ENCODE data around the gene SH3BP5. TPM values are rescaled to one million over a fixed set of nuclear protein-coding genes. Genes with fewer than 3 reads are reported as not detected.

The SH3BP5 gene
- total RNA-seq, 5 donors from 2014 or later (not counting 1 experiment from before 2014, with no cell fraction given) = 25.0 to 66.7 (median 41.7) TPM

DNA sequence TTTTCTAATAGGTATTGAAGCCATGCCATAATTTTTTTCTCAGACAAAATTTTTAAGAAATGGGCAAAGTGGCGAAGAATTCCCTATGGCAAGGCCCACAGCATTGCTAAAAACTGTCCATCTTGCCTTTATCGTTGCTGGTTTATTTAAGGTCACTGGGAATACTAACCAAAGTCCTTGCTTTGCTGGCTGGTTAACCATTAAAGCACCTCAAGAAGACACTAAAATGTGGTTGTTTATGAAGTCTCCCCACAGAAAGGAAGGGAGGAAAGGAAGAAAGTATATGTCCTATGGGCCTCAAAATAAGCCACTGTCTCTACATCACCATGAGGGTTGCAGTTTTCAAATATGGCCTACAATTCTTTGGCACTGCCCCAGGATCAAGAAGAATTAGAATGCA is 13.2 kb downstream of the SH3BP5 start:
- DNase-seq = no peak
- Mint-ChIP-seq H3K27ac (peak overlapping the region; percentile 80 to 88), H3K9me3 (no peaks in the 10 kb centered on the region), H3K36me3 (peaks cover 6% of the 10 kb centered on the region), H3K27me3 (no peaks in the 10 kb centered on the region), H3K4me3 (peak overlapping the region in 1 of 3 donors; percentile 21), H3K4me1 (peaks cover 70 to 86% (median 81%) of the 10 kb centered on the region in 3 donors)
- peaks cover 4 to 13% of the 10 kb centered on the region in 2 donors for H3K36me3 ChIP-seq (ENCODE audit: control insufficient read depth in 2 of 2, extremely low read depth in 1 of 2, insufficient read depth in 1 of 2, low read length in 1 of 2)
- peaks cover 15 to 59% of the 10 kb centered on the region in 2 experiments for H3K4me1 ChIP-seq (ENCODE audit: control insufficient read depth in 1 of 2, extremely low read depth in 1 of 2, insufficient read depth in 2 of 2, low read length in 2 of 2)
- no peaks in the 10 kb centered on the region for H3K27me3 ChIP-seq (replicated peaks in 1 of 2; ENCODE audit: control insufficient read depth in 2 of 2, extremely low read depth in 1 of 2, insufficient read depth in 2 of 2, low read length in 1 of 2)
- H3K4me3 ChIP-seq (ENCODE audit: control insufficient read depth in 1 of 2, extremely low read depth in 1 of 2, low read length in 1 of 2) = no peak overlapping the region
- no peak for ATAC-seq (replicated peaks in 1 of 4)
- no peak overlapping the region for H3K27ac ChIP-seq (ENCODE audit: low read length)
- 80% methylated on average over 1 of the region's 2 CpGs for WGBS (ENCODE audit: insufficient coverage)
- ChIA-PET CTCF (interaction anchor here (0.6 to 1.8 kb wide), 6 partner anchors 9 to 1509 kb away, joined by 3 to 6 read pairs (median 4); no protein-coding TSS in a partner anchor), POLR2A (interaction anchor here in 1 of 2 donors (0.6 kb wide), 1 partner anchor 29 kb away, joined by 3 read pairs; no protein-coding TSS in a partner anchor)
- no peaks in the 10 kb centered on the region for H3K9me3 ChIP-seq

DNA sequence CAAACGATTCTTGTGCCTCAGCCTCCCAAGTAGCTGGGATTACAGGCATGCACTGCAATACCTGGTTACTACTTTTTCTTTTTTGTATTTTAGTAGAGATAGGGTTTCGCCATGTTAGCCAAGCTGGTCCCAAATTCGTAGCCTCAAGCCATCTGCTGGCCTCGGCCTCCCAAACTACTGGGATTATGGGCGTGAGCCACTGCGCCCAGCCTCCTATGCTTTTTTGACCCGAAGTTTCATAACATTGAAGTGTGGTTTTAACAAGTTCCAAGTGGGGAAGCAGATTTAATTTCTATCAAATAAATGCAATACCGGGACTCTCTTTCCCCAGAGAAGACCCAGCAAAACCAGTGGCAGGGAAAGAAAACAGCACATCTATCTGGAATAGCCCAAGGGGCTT is 13.7 kb downstream of the SH3BP5 start:
- ChIA-PET POLR2A (interaction anchor here in 1 of 2 donors (0.6 to 0.9 kb wide), 3 partner anchors 11 to 126 kb away, joined by 3 to 6 read pairs (median 4); no protein-coding TSS in a partner anchor), CTCF (interaction anchor here (0.6 to 1.6 kb wide), 5 partner anchors 14 to 1510 kb away, joined by 3 to 6 read pairs (median 4); no protein-coding TSS in a partner anchor)
- H3K27me3 Mint-ChIP-seq = no peaks in the 10 kb centered on the region
- no peak overlapping the region for H3K27ac ChIP-seq (ENCODE audit: low read length)
- H3K27me3 ChIP-seq (replicated peaks in 1 of 2; ENCODE audit: control insufficient read depth in 2 of 2, extremely low read depth in 1 of 2, insufficient read depth in 2 of 2, low read length in 1 of 2) = no peaks in the 10 kb centered on the region
- H3K27ac Mint-ChIP-seq = peak overlapping the region in 1 of 2 donors; percentile 88
- H3K4me3 ChIP-seq (ENCODE audit: control insufficient read depth in 1 of 2, extremely low read depth in 1 of 2, low read length in 1 of 2) = no peak overlapping the region
- H3K9me3 Mint-ChIP-seq = no peaks in the 10 kb centered on the region
- peaks cover 4% of the 10 kb centered on the region for H3K36me3 Mint-ChIP-seq
- WGBS (ENCODE audit: insufficient coverage) = 100% methylated on average over 1 of the region's 8 CpGs
- no peak overlapping the region for H3K4me3 Mint-ChIP-seq
- DNase-seq (no peak), ATAC-seq (replicated peaks in 1 of 4) (no peak)
- H3K4me1 Mint-ChIP-seq = peaks cover 67 to 84% (median 80%) of the 10 kb centered on the region in 3 donors
- H3K36me3 ChIP-seq (ENCODE audit: control insufficient read depth in 2 of 2, extremely low read depth in 1 of 2, insufficient read depth in 1 of 2, low read length in 1 of 2) = peaks cover 4 to 8% of the 10 kb centered on the region in 2 donors
- peaks cover 15 to 59% of the 10 kb centered on the region in 2 experiments for H3K4me1 ChIP-seq (ENCODE audit: control insufficient read depth in 1 of 2, extremely low read depth in 1 of 2, insufficient read depth in 2 of 2, low read length in 2 of 2)
- H3K9me3 ChIP-seq = no peaks in the 10 kb centered on the region

DNA sequence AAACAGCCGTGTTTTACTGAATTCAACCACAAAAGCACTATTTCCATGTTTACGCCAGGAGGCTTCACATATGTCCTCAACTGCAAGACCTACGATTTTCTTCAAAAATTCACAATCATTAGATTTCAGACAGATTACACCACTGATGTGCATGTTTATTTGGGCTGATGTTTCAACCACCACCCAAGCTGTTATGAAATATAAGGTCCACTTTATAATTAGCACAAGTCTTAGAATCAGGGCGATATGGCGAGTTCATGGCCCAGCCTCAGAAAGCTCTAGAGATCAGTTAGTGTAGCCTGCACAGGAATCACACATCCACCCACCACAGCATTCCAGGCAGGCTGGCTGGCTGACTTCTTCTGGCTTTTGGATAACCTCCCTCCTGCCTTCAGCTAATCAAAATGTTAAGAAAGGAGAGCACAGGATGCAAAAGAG is 15.4 kb downstream of the SH3BP5 start:
- peak overlapping the region; percentile 53 to 75 for H3K27ac Mint-ChIP-seq
- CTCF ChIA-PET = interaction anchor here in 1 of 2 donors (1.1 kb wide), 2 partner anchors 25 to 49 kb away, joined by 3 to 6 read pairs; no protein-coding TSS in a partner anchor
- Histone ChIP-seq H3K36me3 (ENCODE audit: control insufficient read depth in 2 of 2, extremely low read depth in 1 of 2, insufficient read depth in 1 of 2, low read length in 1 of 2) (peaks cover 0 to 9% of the 10 kb centered on the region in 2 donors), H3K27ac (ENCODE audit: low read length) (no peak overlapping the region), H3K9me3 (no peaks in the 10 kb centered on the region), H3K4me1 (ENCODE audit: control insufficient read depth in 1 of 2, extremely low read depth in 1 of 2, insufficient read depth in 2 of 2, low read length in 2 of 2) (peaks cover 15 to 59% of the 10 kb centered on the region in 2 experiments), H3K4me3 (ENCODE audit: control insufficient read depth in 1 of 2, extremely low read depth in 1 of 2, low read length in 1 of 2) (no peak overlapping the region), H3K27me3 (replicated peaks in 1 of 2; ENCODE audit: control insufficient read depth in 2 of 2, extremely low read depth in 1 of 2, insufficient read depth in 2 of 2, low read length in 1 of 2) (no peaks in the 10 kb centered on the region)
- peaks cover 64 to 85% (median 84%) of the 10 kb centered on the region in 3 donors for H3K4me1 Mint-ChIP-seq
- ATAC-seq (replicated peaks in 1 of 4) (no peak), DNase-seq (no peak)
- no peaks in the 10 kb centered on the region for H3K9me3 Mint-ChIP-seq
- POLR2A ChIA-PET = no interaction called here
- H3K4me3 Mint-ChIP-seq = no peak overlapping the region
- no peaks in the 10 kb centered on the region for H3K27me3 Mint-ChIP-seq
- peaks cover 10% of the 10 kb centered on the region for H3K36me3 Mint-ChIP-seq
- WGBS (ENCODE audit: insufficient coverage) = 100% methylated on average over 2 of the region's 5 CpGs

DNA sequence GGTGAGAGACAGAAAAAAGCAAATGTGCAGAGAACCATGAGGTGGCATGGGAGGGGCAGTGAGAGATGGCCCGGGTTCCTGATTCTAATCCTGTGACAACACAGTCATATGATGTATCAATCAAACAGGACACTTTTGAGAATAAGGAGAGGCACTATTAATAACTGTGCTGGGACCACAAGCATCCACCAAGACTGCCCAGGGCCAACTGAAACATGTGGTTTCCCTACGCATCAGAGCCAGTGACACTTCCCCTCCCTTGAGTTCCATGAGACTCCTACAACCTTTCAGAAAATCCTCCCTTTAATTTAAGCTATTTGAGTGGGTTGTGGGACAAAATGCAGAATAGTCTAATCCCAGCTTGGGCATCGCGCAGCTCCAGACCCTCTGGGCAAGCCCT is 17.4 kb downstream of the SH3BP5 start:
- Mint-ChIP-seq H3K4me1 (peaks cover 60 to 86% (median 81%) of the 10 kb centered on the region in 3 donors), H3K4me3 (peak overlapping the region in 1 of 3 donors; percentile 26), H3K27ac (peak overlapping the region; percentile 71 to 76), H3K9me3 (no peaks in the 10 kb centered on the region), H3K27me3 (no peaks in the 10 kb centered on the region), H3K36me3 (peaks cover 19% of the 10 kb centered on the region)
- CTCF ChIA-PET = no interaction called here
- Histone ChIP-seq H3K4me1 (ENCODE audit: control insufficient read depth in 1 of 2, extremely low read depth in 1 of 2, insufficient read depth in 2 of 2, low read length in 2 of 2) (peaks cover 9 to 72% of the 10 kb centered on the region in 2 experiments), H3K4me3 (ENCODE audit: control insufficient read depth in 1 of 2, extremely low read depth in 1 of 2, low read length in 1 of 2) (no peak overlapping the region), H3K27ac (ENCODE audit: low read length) (no peak overlapping the region), H3K9me3 (no peaks in the 10 kb centered on the region), H3K27me3 (replicated peaks in 1 of 2; ENCODE audit: control insufficient read depth in 2 of 2, extremely low read depth in 1 of 2, insufficient read depth in 2 of 2, low read length in 1 of 2) (no peaks in the 10 kb centered on the region), H3K36me3 (ENCODE audit: control insufficient read depth in 2 of 2, extremely low read depth in 1 of 2, insufficient read depth in 1 of 2, low read length in 1 of 2) (peaks cover 0 to 13% of the 10 kb centered on the region in 2 donors)
- WGBS (ENCODE audit: insufficient coverage) = no CpG with 5 or more reads among the region's 4 CpGs
- ATAC-seq (replicated peaks in 1 of 4) (no peak), DNase-seq (no peak)
- POLR2A ChIA-PET = no interaction called here

DNA sequence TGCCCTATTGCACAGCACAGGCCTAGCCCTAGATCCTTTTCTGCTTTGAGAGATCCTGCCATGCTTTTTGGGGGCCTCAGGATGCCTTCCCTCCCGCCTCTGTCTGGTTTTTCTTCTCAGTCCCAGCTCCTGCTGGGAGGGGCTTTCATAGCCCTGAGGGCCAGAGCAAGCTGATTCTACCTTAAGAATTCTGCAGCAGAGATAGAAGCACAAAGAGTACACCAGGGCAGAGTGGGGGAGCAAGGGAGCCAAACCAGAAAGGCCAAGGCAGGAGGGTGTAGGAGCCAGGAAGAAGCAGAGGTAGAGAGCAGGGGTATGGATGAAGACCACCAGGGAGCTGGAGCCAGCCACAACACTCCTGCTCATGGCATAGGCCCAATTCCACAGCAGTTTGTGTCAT is 18.1 kb downstream of the SH3BP5 start:
- Histone ChIP-seq H3K27me3 (replicated peaks in 1 of 2; ENCODE audit: control insufficient read depth in 2 of 2, extremely low read depth in 1 of 2, insufficient read depth in 2 of 2, low read length in 1 of 2) (no peaks in the 10 kb centered on the region), H3K4me3 (ENCODE audit: control insufficient read depth in 1 of 2, extremely low read depth in 1 of 2, low read length in 1 of 2) (no peak overlapping the region), H3K36me3 (ENCODE audit: control insufficient read depth in 2 of 2, extremely low read depth in 1 of 2, insufficient read depth in 1 of 2, low read length in 1 of 2) (peaks cover 0 to 11% of the 10 kb centered on the region in 2 donors), H3K9me3 (no peaks in the 10 kb centered on the region), H3K27ac (ENCODE audit: low read length) (no peak overlapping the region), H3K4me1 (ENCODE audit: control insufficient read depth in 1 of 2, extremely low read depth in 1 of 2, insufficient read depth in 2 of 2, low read length in 2 of 2) (peaks cover 2 to 73% of the 10 kb centered on the region in 2 experiments)
- no peak for DNase-seq
- Mint-ChIP-seq H3K4me1 (peaks cover 60 to 86% (median 80%) of the 10 kb centered on the region in 3 donors), H3K4me3 (peak overlapping the region in 1 of 3 donors; percentile 26), H3K27me3 (no peaks in the 10 kb centered on the region), H3K36me3 (peaks cover 19% of the 10 kb centered on the region), H3K9me3 (no peaks in the 10 kb centered on the region), H3K27ac (peak overlapping the region; percentile 71 to 76)
- POLR2A ChIA-PET = interaction anchor here in 1 of 2 donors (0.5 kb wide), 1 partner anchor 40 kb away, joined by 3 read pairs; no protein-coding TSS in a partner anchor
- no CpG with 5 or more reads among the region's 1 CpG for WGBS (ENCODE audit: insufficient coverage)
- no peak for ATAC-seq (replicated peaks in 1 of 4)
- CTCF ChIA-PET = no interaction called here

DNA sequence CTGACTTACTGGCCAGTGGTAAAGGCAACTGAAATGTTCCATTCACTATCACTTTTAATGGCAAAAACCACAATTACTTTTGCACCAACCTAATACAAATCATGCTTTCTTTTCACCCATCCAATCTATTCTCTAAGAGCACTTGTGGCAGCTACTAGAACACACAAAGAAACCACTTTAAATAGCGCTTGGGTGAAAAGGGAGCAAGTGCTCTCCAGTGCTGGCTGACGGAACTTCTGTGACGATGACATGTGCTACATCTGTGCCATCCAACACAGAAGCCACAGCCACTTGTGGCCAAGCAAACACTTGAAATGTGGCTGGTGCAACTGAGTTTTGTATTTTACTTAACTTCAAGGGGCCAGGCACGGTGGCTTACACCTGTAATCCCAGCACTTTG is 18.9 kb downstream of the SH3BP5 start:
- ATAC-seq (replicated peaks in 1 of 4) = peak in 3 of 4 experiments; percentile 24 to 85 (median 49)
- Histone ChIP-seq H3K9me3 (no peaks in the 10 kb centered on the region), H3K4me1 (ENCODE audit: control insufficient read depth in 1 of 2, extremely low read depth in 1 of 2, insufficient read depth in 2 of 2, low read length in 2 of 2) (peaks cover 0 to 67% of the 10 kb centered on the region in 2 experiments), H3K36me3 (ENCODE audit: control insufficient read depth in 2 of 2, extremely low read depth in 1 of 2, insufficient read depth in 1 of 2, low read length in 1 of 2) (peaks cover 0 to 11% of the 10 kb centered on the region in 2 donors), H3K27ac (ENCODE audit: low read length) (no peak overlapping the region), H3K27me3 (replicated peaks in 1 of 2; ENCODE audit: control insufficient read depth in 2 of 2, extremely low read depth in 1 of 2, insufficient read depth in 2 of 2, low read length in 1 of 2) (no peaks in the 10 kb centered on the region), H3K4me3 (ENCODE audit: control insufficient read depth in 1 of 2, extremely low read depth in 1 of 2, low read length in 1 of 2) (no peak overlapping the region)
- H3K9me3 Mint-ChIP-seq = no peaks in the 10 kb centered on the region
- peaks cover 63 to 86% (median 80%) of the 10 kb centered on the region in 3 donors for H3K4me1 Mint-ChIP-seq
- peak overlapping the region; percentile 43 to 66 for H3K27ac Mint-ChIP-seq
- 80% methylated on average over 2 of the region's 4 CpGs for WGBS (ENCODE audit: insufficient coverage)
- no peaks in the 10 kb centered on the region for H3K27me3 Mint-ChIP-seq
- CTCF ChIA-PET = interaction anchor here in 1 of 2 donors (0.6 kb wide), 1 partner anchor 19 kb away, joined by 3 read pairs; the partner anchor contains the start of gene SH3BP5
- H3K4me3 Mint-ChIP-seq = peak overlapping the region in 1 of 3 donors; percentile 37
- H3K36me3 Mint-ChIP-seq = peaks cover 19% of the 10 kb centered on the region
- POLR2A ChIA-PET = no interaction called here
- peak in 21 of 35 experiments; percentile 7 to 58 (median 26) for DNase-seq

Data from T-cell (primary cell).